H1 (cell line): ENCODE data around the gene LARP1. TPM values are rescaled to one million over a fixed set of nuclear protein-coding genes. Genes with fewer than 3 reads are reported as not detected.
A peak's percentile ranks its signal among the peaks of the same experiment; 100 is the strongest.

Source experiments
- CTCF ChIA-PET: fragments of 300-600 bp; sonication (Branson Sonifier 250); formaldehyde crosslinking; loops from one replicate; lab custom pipeline; 2021; ENCODE audit not compliant: partially characterized antibody; lab: Charles Lee
- POLR2A ChIA-PET: fragments of 300-600 bp; sonication (Branson Sonifier 250); formaldehyde crosslinking; loops from one replicate; lab custom pipeline; 2021; ENCODE audit warnings: inconsistent platforms; ENCODE audit not compliant: partially characterized antibody; lab: Charles Lee
- DNase-seq, 2 experiments: peaks; one replicate each; pipeline versions ENCODE4 v3.0.0 to v3.0.0-alpha.2; 2010 to 2022; ENCODE audit warnings: low spot score in 2 of 2, low read depth in 1 of 2, mixed read lengths in 1 of 2
- FAIRE-seq: peaks from 2 replicates; lab custom pipeline; 2011; peaks lifted over from hg19 to GRCh38; lab: Jason Lieb, UNC
- H2AFZ ChIP-seq: 2 replicates; pipeline ENCODE4 v1.8.1; 2012; ENCODE audit warnings: low read length, inconsistent platforms
- H2AK5ac ChIP-seq: 2 replicates; pipeline ENCODE4 v1.6.1; 2013; ENCODE audit warnings: low read depth, low read length
- H2BK120ac ChIP-seq: replicated peaks from 2 replicates; pipeline ENCODE3; 2013; ENCODE audit warnings: low read depth, low read length, inconsistent platforms
- H2BK12ac ChIP-seq: 2 replicates; pipeline ENCODE4 v1.6.1; 2013; ENCODE audit warnings: low read depth, low read length
- H2BK15ac ChIP-seq: 2 replicates; pipeline ENCODE4 v1.6.1; 2013; ENCODE audit warnings: low read length
- H2BK20ac ChIP-seq: 2 replicates; pipeline ENCODE4 v1.6.1; 2013; ENCODE audit warnings: low read length
- H2BK5ac ChIP-seq: 2 replicates; pipeline ENCODE4 v1.6.1; 2013; ENCODE audit warnings: low read depth, low read length
- H3K14ac ChIP-seq: 2 replicates; pipeline ENCODE4 v1.6.1; 2013; ENCODE audit warnings: inconsistent platforms; ENCODE audit not compliant: insufficient read length
- H3K18ac ChIP-seq: 2 replicates; pipeline ENCODE4 v1.6.1; 2013; ENCODE audit warnings: low read length; ENCODE audit errors: extremely low read depth
- H3K23ac ChIP-seq: 2 replicates; pipeline ENCODE4 v1.6.1; 2013; ENCODE audit warnings: inconsistent platforms; ENCODE audit not compliant: insufficient read length
- H3K23me2 ChIP-seq: 2 replicates; pipeline ENCODE4 v1.6.1; 2013; ENCODE audit warnings: low read depth, low read length
- H3K27ac ChIP-seq: 2 replicates; pipeline ENCODE4 v1.6.1; 2011; ENCODE audit warnings: low read depth, low read length, inconsistent platforms
- H3K27me3 ChIP-seq, 4 experiments: replicated peaks in 1 of 4; 1 replicate in 1 of 4; 2 replicates in 3 of 4; pipeline versions ENCODE4 v1.6.1 to v1.8.1; 2011 to 2013; ENCODE audit warnings: low read length in 3 of 4, mild to moderate bottlenecking in 3 of 4, inconsistent platforms in 2 of 4, mixed read lengths in 2 of 4, moderate library complexity in 1 of 4; ENCODE audit not compliant: control insufficient read depth in 3 of 4, insufficient read depth in 3 of 4; ENCODE audit errors: extremely low read depth in 1 of 4
- H3K36me3 ChIP-seq, 4 experiments: 2 replicates each; pipeline versions ENCODE4 v1.6.1 to v1.8.1; 2011 to 2013; ENCODE audit warnings: mild to moderate bottlenecking in 4 of 4, low read length in 3 of 4, moderate library complexity in 2 of 4, control low read depth in 1 of 4, inconsistent platforms in 1 of 4; ENCODE audit not compliant: insufficient read depth in 4 of 4, control insufficient read depth in 2 of 4
- H3K4ac ChIP-seq: replicated peaks from 2 replicates; pipeline ENCODE3; 2013; ENCODE audit warnings: low read length, low read depth, mixed read lengths, inconsistent platforms; ENCODE audit not compliant: insufficient read length
- H3K4me1 ChIP-seq, 4 experiments: replicated peaks in 1 of 4; 1 replicate in 1 of 4; 2 replicates in 3 of 4; pipeline versions ENCODE4 v1.6.1 to v1.8.1; 2011 to 2013; ENCODE audit warnings: low read length in 3 of 4, inconsistent platforms in 2 of 4, mixed read lengths in 1 of 4; ENCODE audit not compliant: insufficient read depth in 4 of 4, control insufficient read depth in 3 of 4
- H3K4me2 ChIP-seq, 2 experiments: 2 replicates each; pipeline versions ENCODE4 v1.6.1 to v1.8.1; 2011 to 2013; ENCODE audit warnings: low read depth in 2 of 2, low read length in 2 of 2, control low read depth in 1 of 2, inconsistent platforms in 1 of 2, mild to moderate bottlenecking in 1 of 2; ENCODE audit not compliant: insufficient read depth in 1 of 2
- H3K4me3 ChIP-seq, 4 experiments: fragments of 200-600, 300-600 bp in 1 of 4; sonication (generic), shearing (Covaris generic), sonication (Bioruptor Twin) in 1 of 4; 2 replicates each; pipeline versions ENCODE4 v1.5.1 to v1.8.1; 2011 to 2016; ENCODE audit warnings: low read length in 4 of 4, low read depth in 3 of 4, control low read depth in 2 of 4, inconsistent platforms in 2 of 4, mild to moderate bottlenecking in 2 of 4, mixed read lengths in 1 of 4, moderate library complexity in 1 of 4; ENCODE audit not compliant: insufficient read depth in 2 of 4; ENCODE audit errors: extremely low read depth in 1 of 4
- H3K56ac ChIP-seq: replicated peaks from 2 replicates; pipeline ENCODE3; 2013; ENCODE audit warnings: low read depth, mild to moderate bottlenecking, mixed read lengths, low read length, inconsistent platforms; ENCODE audit not compliant: insufficient read length
- H3K79me1 ChIP-seq: 2 replicates; pipeline ENCODE4 v1.6.1; 2013; ENCODE audit warnings: low read depth, low read length, control low read depth
- H3K79me2 ChIP-seq, 2 experiments: 2 replicates each; pipeline versions ENCODE4 v1.6.1 to v1.8.1; 2012 to 2013; ENCODE audit warnings: low read length in 2 of 2, mild to moderate bottlenecking in 2 of 2, inconsistent platforms in 1 of 2; ENCODE audit not compliant: insufficient read depth in 2 of 2, control insufficient read depth in 1 of 2
- H3K9ac ChIP-seq, 4 experiments: replicated peaks in 1 of 4; 1 replicate in 1 of 4; 2 replicates in 3 of 4; pipeline versions ENCODE4 v1.6.1 to v1.8.1; 2011 to 2013; ENCODE audit warnings: low read depth in 3 of 4, low read length in 3 of 4, control low read depth in 2 of 4, mild to moderate bottlenecking in 2 of 4, moderate library complexity in 2 of 4, inconsistent platforms in 1 of 4; ENCODE audit errors: extremely low read depth in 1 of 4
- H3K9me3 ChIP-seq, 2 experiments: 2 replicates each; pipeline versions ENCODE4 v1.6.1 to v1.8.1; 2012 to 2013; ENCODE audit warnings: mild to moderate bottlenecking in 2 of 2, moderate library complexity in 2 of 2, control low read depth in 1 of 2, inconsistent platforms in 1 of 2, low read depth in 1 of 2, low read length in 1 of 2, mixed read lengths in 1 of 2; ENCODE audit not compliant: insufficient read depth in 2 of 2
- H4K20me1 ChIP-seq, 2 experiments: replicated peaks in 1 of 2; 2 replicates each; pipeline versions ENCODE3 to v1.8.1; 2011 to 2013; ENCODE audit warnings: inconsistent platforms in 2 of 2, low read length in 2 of 2, mild to moderate bottlenecking in 1 of 2; ENCODE audit not compliant: insufficient read depth in 2 of 2, control insufficient read depth in 1 of 2
- H4K5ac ChIP-seq: 2 replicates; pipeline ENCODE4 v1.6.1; 2013; ENCODE audit warnings: low read length, low read depth, mixed read lengths, inconsistent platforms; ENCODE audit not compliant: insufficient read length
- H4K8ac ChIP-seq: 2 replicates; pipeline ENCODE4 v1.8.0; 2013; ENCODE audit warnings: mild to moderate bottlenecking, moderate library complexity, low read length, inconsistent platforms; ENCODE audit not compliant: insufficient read depth; ENCODE audit errors: extremely low read depth
- H4K91ac ChIP-seq: replicated peaks from 2 replicates; pipeline ENCODE3; 2013; ENCODE audit warnings: low read length, mixed read lengths, inconsistent platforms; ENCODE audit not compliant: insufficient read length
- EGR1 ChIP-seq: IDR thresholded peaks from 2 replicates; pipeline ENCODE4 v1.6.1; 2011; ENCODE audit warnings: low read depth, low read length, borderline replicate concordance
- KDM5A ChIP-seq: fragments of 200-600 bp; IDR thresholded peaks from 2 replicates; pipeline ENCODE4 v1.7.1; 2012; ENCODE audit warnings: mild to moderate bottlenecking, low read length, inconsistent platforms, mixed read lengths
- POU5F1 ChIP-seq: IDR thresholded peaks from 2 replicates; pipeline ENCODE4 v1.6.1; 2011; ENCODE audit warnings: low read depth, mild to moderate bottlenecking, low read length, moderate library complexity
- RAD21 ChIP-seq, 2 experiments: IDR thresholded peaks in 1 of 2; conservative IDR thresholded peaks in 1 of 2; 2 replicates each; pipeline ENCODE4 v1.6.1; 2011; ENCODE audit warnings: low read depth in 2 of 2, low read length in 2 of 2, improper control_type of control experiment in 1 of 2, inconsistent platforms in 1 of 2, mild to moderate bottlenecking in 1 of 2, moderate library complexity in 1 of 2
- SUZ12 ChIP-seq: fragments of 200-600 bp; sonication (generic); IDR thresholded peaks from 2 replicates; pipeline ENCODE4 v1.6.1; 2012; ENCODE audit warnings: mild to moderate bottlenecking, inconsistent platforms, low read length, moderate library complexity, mixed read lengths
- TCF12 ChIP-seq: IDR thresholded peaks from 2 replicates; pipeline ENCODE4 v1.6.1; 2011; ENCODE audit warnings: low read depth, mild to moderate bottlenecking, low read length
- WGBS, 2 experiments: shearing (Covaris generic) in 1 of 2; methylation state at CpG; one replicate each; pipeline versions ENCODE4 v1.1.6 to v1.1.7; 2013 to 2015; ENCODE audit warnings: low lambda C conversion rate in 2 of 2, mixed read lengths in 2 of 2, inconsistent platforms in 1 of 2, low coverage in 1 of 2, missing lambda C conversion rate in 1 of 2; ENCODE audit not compliant: insufficient replicate concordance in 2 of 2, insufficient coverage in 1 of 2, insufficient read length in 1 of 2; ENCODE audit errors: extremely low coverage in 1 of 2, missing lambda C conversion rate in 1 of 2; 5-methylcytosine and 5-hydroxymethylcytosine counted together
- polyA plus RNA-seq, 7 experiments: library from polyadenylated mRNA; depleted of rRNA in 3 of 7; stranded (reverse) in 5 of 7; unstranded in 2 of 7; fragments of >200 nt in 5 of 7; fragments of 200-250 nt in 2 of 7; gene quantifications; 1 replicate in 5 of 7; 2 replicates in 1 of 7; 4 replicates in 1 of 7; pipeline versions ENCODE4 v1.2.1 to v1.2.3, GENCODE V29; 2011 to 2013; ENCODE audit warnings: missing spikeins in 2 of 7, mixed read lengths in 2 of 7
- total RNA-seq: library from RNA; stranded (reverse); fragmentation: NEBNext Ultra II Directional; extraction: Animal tissue kit (Norgen Biotek cat#: 25700); gene quantifications from 2 replicates; pipeline ENCODE4 v1.2.1, GENCODE V29; 2021

The LARP1 gene
- total and polyA plus RNA-seq, 2 of the 8 experiments (the other 6 are each of a cell fraction or from before 2014, with no cell fraction given) = 106 to 422 TPM

DNA sequence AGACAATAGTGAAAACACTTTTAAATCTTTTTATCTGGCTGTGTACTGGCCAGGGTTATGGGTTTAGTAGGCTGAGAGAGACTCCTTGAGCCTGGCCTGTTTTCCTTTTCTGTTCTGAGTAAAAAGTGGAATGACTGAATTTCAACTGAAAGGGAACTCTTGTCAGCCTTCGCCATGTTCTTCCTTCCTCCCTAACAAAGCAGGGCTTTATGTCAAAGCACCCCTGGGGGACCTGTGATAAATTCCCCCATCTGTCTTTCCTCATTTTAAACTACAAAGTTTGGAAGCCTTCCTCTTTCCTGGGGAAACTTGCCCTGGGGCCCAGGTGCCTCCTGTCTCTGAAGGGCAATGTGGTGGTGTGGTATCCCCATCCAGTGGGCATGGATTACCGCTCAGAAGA is 29.7 kb downstream of the LARP1 start:
- no peak overlapping the region for H4K8ac ChIP-seq
- POLR2A ChIA-PET = interaction anchor here (1.3 to 20.6 kb wide), 2 partner anchors 9 to 20 kb away, joined by 6 to 307 read pairs; no protein-coding TSS in a partner anchor
- 0 out of 2 replicates have a peak, but pooled peaks cover 2% of the 10 kb centered on the region for H3K23me2 ChIP-seq
- peaks cover 32% of the 10 kb centered on the region for H3K79me1 ChIP-seq
- DNase-seq (no peak), FAIRE-seq (no peak)
- no peak overlapping the region for H3K18ac ChIP-seq
- H4K5ac ChIP-seq = no peak overlapping the region
- no peak overlapping the region for H2BK12ac ChIP-seq
- no peaks in the 10 kb centered on the region for H3K27me3 ChIP-seq
- H3K14ac ChIP-seq = no peak overlapping the region
- H3K79me2 ChIP-seq = peaks cover 79 to 98% of the 10 kb centered on the region in 2 experiments
- H3K23ac ChIP-seq = no peak overlapping the region
- no peak overlapping the region for H3K9ac ChIP-seq
- CTCF ChIA-PET = interaction anchor here (1.1 to 5.1 kb wide), 5 partner anchors 10 to 138 kb away, joined by 4 to 27 read pairs (median 6); no protein-coding TSS in a partner anchor
- H2AFZ ChIP-seq = no peak overlapping the region
- no peak overlapping the region for H3K27ac ChIP-seq
- no peak overlapping the region for H2BK5ac ChIP-seq
- peaks cover 56% of the 10 kb centered on the region in 2 experiments for H4K20me1 ChIP-seq
- no peak overlapping the region for H3K56ac ChIP-seq
- TF ChIP-seq SUZ12 (no peak), EGR1 (no peak), TCF12 (no peak), RAD21 (IDR thresholded peaks at IDR 0.05 in 1 of 2, conservative IDR thresholded peaks at IDR 0.05 in 1 of 2; ENCODE audit: low read depth in 2 of 2, low read length in 2 of 2) (peak in 1 of 2 experiments; percentile 7; a peak in 1 of 4 replicates), POU5F1 (no peak), KDM5A (no peak)
- TF ChIP-seq, all 59 proteins: peak for 1
- no peak overlapping the region for H2BK20ac ChIP-seq
- peaks cover 0 to 3% (median 1%) of the 10 kb centered on the region in 4 experiments; a peak in 3 of 8 replicates for H3K36me3 ChIP-seq
- no peak overlapping the region for H4K91ac ChIP-seq
- no peak overlapping the region for H3K4me3 ChIP-seq
- H3K4me1 ChIP-seq = peaks cover 16 to 36% (median 29%) of the 10 kb centered on the region in 4 experiments
- no peaks in the 10 kb centered on the region for H3K9me3 ChIP-seq
- H3K4me2 ChIP-seq = peak overlapping the region in 1 of 2 experiments; percentile 38; a peak in 2 of 4 replicates
- WGBS, 2 experiments = 71% methylated on average over 2 of the region's 2 CpGs; no CpG with 5 or more reads in 1 of the 2 experiments
- no peak overlapping the region for H3K4ac ChIP-seq
- H2AK5ac ChIP-seq = no peak overlapping the region
- no peak overlapping the region for H2BK15ac ChIP-seq
- no peak overlapping the region for H2BK120ac ChIP-seq
